NK-92 (cell line): Measurements from ENCODE around the gene MBL2.

Source experiments
- DNase-seq: peaks from one replicate; lab custom pipeline; 2025; ENCODE audit not compliant: unreplicated experiment; lab: John Stamatoyannopoulos, UW

The MBL2 gene

GRCh38 chr10:52740913-52741675 lies 31.5 kb downstream of the MBL2 start:
- no peak for DNase-seq

DNA sequence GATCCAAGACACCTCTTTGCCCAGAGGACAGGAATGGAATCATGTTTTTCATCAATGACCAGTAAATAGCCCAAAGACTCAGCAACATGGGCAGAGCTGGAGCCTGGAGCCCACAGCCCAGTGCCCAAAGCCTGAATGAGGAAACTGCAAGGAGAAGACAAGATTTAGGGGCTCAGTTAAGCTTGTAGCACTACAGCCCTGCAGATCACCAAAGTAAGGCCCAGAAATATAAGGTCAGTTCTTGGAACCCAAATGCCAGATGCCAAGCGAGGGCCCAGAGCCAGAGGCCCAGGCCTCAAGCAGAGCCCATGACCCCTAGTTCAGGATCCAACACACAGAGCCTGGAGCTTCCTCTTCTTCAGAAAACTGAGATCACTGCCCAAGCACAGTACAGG lies 32.4 kb downstream of the MBL2 start:
- no peak for DNase-seq

- DNase-seq, result no peak
Measured at GRCh38 chr10:52739380-52740154, 33.0 kb downstream of the MBL2 start.

DNA sequence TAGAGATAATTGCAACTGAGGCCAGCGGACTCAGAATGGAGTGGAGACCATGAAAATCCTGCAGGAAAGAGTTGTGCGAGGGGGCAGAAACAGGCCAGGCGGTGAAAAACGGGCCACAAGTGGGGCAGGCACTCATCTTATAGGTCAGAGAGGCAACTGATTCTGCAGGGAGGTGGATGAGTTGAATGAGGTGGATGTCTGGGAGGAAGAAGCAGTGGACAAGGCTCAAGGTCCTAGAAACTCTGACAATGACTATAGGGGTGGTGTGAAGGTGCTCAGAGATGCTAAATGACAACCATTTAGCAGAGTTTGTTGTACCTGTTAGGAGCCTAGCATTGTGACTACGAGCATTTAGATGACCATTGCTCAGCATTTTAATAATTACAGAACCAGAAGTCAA lies 33.6 kb downstream of the MBL2 start:
- DNase-seq, result no peak

- DNase-seq, result no peak
Measured at GRCh38 chr10:52729271-52730104, 43.1 kb downstream of the MBL2 start.

DNA sequence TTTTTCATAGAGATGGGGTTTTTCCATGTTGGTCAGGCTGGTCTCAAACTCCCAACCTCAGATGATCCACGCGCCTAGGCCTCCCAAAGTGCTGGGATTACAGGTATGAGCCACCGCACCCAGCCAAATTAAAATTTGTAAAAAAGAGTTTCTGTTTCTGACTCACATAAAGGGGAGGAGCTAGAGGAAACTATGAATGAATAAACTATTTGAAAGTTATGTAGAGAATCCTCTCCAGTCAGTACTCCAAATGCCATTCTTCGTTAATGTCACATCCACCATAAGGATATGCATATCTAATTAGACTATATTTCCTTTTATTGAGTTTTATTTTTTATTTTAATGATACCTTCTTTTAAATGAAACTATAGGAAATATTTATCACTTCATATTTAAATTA lies 52.6 kb downstream of the MBL2 start:
- DNase-seq, result no peak
